SK-N-SH (cell line): Measurements from ENCODE around the gene TUBB8.
"Not testable (repeated sequence)": the region's sequence is repeated elsewhere in the genome, so short reads cannot be mapped to it uniquely, and the experiment has no call there.

Experiments
- CTCF ChIP-seq: fragments of 200-600 bp; sonication (generic); IDR thresholded peaks from 2 replicates; pipeline ENCODE4 v1.6.1; 2017; ENCODE audit warnings: antibody characterized with exemption, mild to moderate bottlenecking, moderate library complexity
- GABPA ChIP-seq: IDR thresholded peaks from 2 replicates; pipeline ENCODE4 v1.4.0; 2012; ENCODE audit warnings: low read depth, mild to moderate bottlenecking

GRCh38 chr10:73543-74265 is 24.6 kb upstream of the TUBB8 start:
- peak; percentile 73 for TF ChIP-seq CTCF
- not testable (repeated sequence) for TF ChIP-seq GABPA
